Astrocyte of the spinal cord (primary cell): ENCODE results near the gene WFDC10A.
"Not testable (repeated sequence)": the region's sequence is repeated elsewhere in the genome, so short reads cannot be mapped to it uniquely, and the experiment has no call there.

Source experiments
- DNase-seq: peaks from one replicate; pipeline ENCODE4 v3.0.0; 2011; ENCODE audit warnings: low read depth, low spot score
- H3K4me3 ChIP-seq: 2 replicates; pipeline ENCODE4 v1.5.1; 2011; ENCODE audit warnings: low read depth, mild to moderate bottlenecking, low read length, moderate library complexity
- CTCF ChIP-seq: IDR thresholded peaks from 2 replicates; pipeline ENCODE4 v1.5.1; 2012; ENCODE audit warnings: low read depth, mild to moderate bottlenecking, low read length, inconsistent platforms
- in situ Hi-C: cut with HindIII; loops from 2 replicates; pipeline ENCODE4 v1.10.0; 2017; ENCODE audit warnings: low sequenced_read_pairs

The WFDC10A gene

GRCh38 chr20:45621593-45621992, 7.9 kb upstream of the WFDC10A start:
- H3K4me3 ChIP-seq: no peak overlapping the region
- in situ Hi-C loops: no loop called here
- no peak for DNase-seq
- no peak for TF ChIP-seq CTCF

- DNase-seq: no peak
- no peak overlapping the region for H3K4me3 ChIP-seq
- TF ChIP-seq CTCF: no peak
- in situ Hi-C loops: no loop called here
Observed at GRCh38 chr20:45626540-45626939, 3.0 kb upstream of the WFDC10A start.

- no peak for DNase-seq
- in situ Hi-C loops: no loop called here
- no peak overlapping the region for H3K4me3 ChIP-seq
- no peak for TF ChIP-seq CTCF
Observed at GRCh38 chr20:45630371-45630770, 832 bp downstream of the WFDC10A start.

GRCh38 chr20:45631184-45631583, 1.6 kb downstream of the WFDC10A start, which contains the start of gene WFDC9:
TSS of gene WFDC9 (minus strand) at chr20:45631284. CDS start at chr20:45610181, 21,103 bp downstream.
- in situ Hi-C loops: no loop called here
- no peak for DNase-seq
- TF ChIP-seq CTCF: no peak
- no peak within 1 kb of the TSS for H3K4me3 ChIP-seq

- no peak for TF ChIP-seq CTCF
- no peak overlapping the region for H3K4me3 ChIP-seq
- in situ Hi-C loops: no loop called here
Observed at GRCh38 chr20:45636513-45636912, 7.0 kb downstream of the WFDC10A start.

GRCh38 chr20:45639687-45640086, 10.1 kb downstream of the WFDC10A start:
- no peak for TF ChIP-seq CTCF

More at GRCh38 chr20:45636513-45636912, 7.0 kb downstream of the WFDC10A start:
- no peak for DNase-seq

GRCh38 chr20:45641076-45641475, 11.5 kb downstream of the WFDC10A start:
- H3K4me3 ChIP-seq, in situ Hi-C loops, DNase-seq: not testable (repeated sequence)

More at GRCh38 chr20:45639687-45640086, 10.1 kb downstream of the WFDC10A start:
- no peak overlapping the region for H3K4me3 ChIP-seq
- in situ Hi-C loops: no loop called here
- DNase-seq: no peak

GRCh38 chr20:45645869-45646268, 16.3 kb downstream of the WFDC10A start:
- in situ Hi-C loops: not testable (repeated sequence)

More at GRCh38 chr20:45645869-45646268, 16.3 kb downstream of the WFDC10A start:
- not testable (repeated sequence) for DNase-seq, H3K4me3 ChIP-seq
